GM12873 (cell line): ENCODE data around the gene FOXI1.

Experiments
- TF ChIP-seq, protein P1 (sequence below): IDR thresholded peaks from 2 replicates; pipeline ENCODE4 v1.5.1; 2012; ENCODE audit warnings: low read depth, mild to moderate bottlenecking, moderate library complexity, low read length, control low read depth; ENCODE audit not compliant: insufficient read depth; ENCODE audit errors: missing control alignments

FOXI1 gene

DNA sequence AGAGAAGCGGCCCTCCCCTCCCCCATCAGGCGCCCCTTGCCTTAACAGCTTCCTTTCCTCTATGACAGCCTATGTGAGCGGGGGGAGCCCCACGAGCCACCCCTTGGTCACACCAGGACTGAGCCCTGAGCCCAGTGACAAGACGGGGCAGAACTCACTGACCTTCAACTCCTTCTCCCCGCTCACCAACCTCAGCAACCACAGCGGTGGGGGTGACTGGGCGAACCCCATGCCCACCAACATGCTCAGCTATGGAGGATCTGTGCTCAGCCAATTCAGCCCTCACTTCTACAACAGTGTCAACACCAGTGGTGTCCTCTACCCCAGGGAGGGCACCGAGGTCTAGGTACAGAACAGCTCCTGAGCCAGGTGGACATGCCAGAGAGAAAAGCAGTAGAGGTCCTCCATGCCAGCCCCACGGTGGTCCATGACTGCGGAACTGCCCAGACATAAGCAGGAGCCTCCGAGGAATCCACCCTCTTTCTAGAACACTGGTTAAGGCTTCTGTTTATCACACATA lies 2.6 kb downstream of the FOXI1 start:
- TF ChIP-seq, protein P1, sequence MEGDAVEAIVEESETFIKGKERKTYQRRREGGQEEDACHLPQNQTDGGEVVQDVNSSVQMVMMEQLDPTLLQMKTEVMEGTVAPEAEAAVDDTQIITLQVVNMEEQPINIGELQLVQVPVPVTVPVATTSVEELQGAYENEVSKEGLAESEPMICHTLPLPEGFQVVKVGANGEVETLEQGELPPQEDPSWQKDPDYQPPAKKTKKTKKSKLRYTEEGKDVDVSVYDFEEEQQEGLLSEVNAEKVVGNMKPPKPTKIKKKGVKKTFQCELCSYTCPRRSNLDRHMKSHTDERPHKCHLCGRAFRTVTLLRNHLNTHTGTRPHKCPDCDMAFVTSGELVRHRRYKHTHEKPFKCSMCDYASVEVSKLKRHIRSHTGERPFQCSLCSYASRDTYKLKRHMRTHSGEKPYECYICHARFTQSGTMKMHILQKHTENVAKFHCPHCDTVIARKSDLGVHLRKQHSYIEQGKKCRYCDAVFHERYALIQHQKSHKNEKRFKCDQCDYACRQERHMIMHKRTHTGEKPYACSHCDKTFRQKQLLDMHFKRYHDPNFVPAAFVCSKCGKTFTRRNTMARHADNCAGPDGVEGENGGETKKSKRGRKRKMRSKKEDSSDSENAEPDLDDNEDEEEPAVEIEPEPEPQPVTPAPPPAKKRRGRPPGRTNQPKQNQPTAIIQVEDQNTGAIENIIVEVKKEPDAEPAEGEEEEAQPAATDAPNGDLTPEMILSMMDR: no peak

DNA sequence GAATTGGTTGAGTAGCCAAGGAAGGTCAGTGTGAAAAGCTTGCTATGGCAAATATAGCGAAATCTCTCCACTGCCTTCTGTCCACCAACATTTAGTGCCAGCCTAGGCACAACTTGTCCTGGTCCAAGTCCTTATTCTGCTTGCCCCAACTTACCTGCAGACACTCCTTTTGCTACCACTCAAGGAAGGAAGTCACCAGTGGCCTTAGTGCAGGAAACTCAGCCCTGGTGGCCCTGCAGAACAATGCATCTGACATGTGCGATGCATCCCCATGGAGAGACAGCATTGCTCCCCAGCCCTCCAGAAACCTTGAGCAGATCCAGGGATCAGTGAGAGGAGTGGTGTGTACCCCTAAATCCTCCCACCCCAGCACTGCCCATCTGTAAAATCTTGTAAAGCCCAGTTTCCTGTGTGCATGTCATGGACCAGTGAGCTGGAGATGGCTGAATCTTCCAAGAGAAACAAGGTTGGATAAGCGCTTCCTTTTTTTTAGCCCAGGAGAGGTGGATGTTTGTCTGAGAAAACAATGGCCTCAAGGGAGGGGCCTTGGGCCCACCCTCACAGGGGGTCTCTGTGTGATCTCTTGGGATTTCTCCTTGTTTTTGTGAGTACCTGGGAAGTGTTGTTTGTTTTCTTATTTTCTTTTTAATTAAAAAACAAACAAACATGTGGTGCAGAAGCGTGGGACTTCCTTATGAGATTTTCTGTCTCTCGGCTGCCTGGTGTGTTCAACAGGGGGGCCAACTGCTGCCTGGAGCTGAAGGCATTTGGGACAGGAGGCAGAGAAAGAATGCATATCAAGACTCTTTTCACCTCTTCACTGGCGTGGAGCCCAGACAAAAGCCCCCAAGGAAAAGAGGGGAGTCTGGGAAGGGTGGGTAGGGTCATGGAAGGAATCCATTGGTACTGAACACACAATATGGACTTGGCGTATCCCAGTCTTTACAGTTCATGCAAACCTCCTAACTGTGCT lies 3.6 kb downstream of the FOXI1 start:
- TF ChIP-seq, protein P1: no peak

DNA sequence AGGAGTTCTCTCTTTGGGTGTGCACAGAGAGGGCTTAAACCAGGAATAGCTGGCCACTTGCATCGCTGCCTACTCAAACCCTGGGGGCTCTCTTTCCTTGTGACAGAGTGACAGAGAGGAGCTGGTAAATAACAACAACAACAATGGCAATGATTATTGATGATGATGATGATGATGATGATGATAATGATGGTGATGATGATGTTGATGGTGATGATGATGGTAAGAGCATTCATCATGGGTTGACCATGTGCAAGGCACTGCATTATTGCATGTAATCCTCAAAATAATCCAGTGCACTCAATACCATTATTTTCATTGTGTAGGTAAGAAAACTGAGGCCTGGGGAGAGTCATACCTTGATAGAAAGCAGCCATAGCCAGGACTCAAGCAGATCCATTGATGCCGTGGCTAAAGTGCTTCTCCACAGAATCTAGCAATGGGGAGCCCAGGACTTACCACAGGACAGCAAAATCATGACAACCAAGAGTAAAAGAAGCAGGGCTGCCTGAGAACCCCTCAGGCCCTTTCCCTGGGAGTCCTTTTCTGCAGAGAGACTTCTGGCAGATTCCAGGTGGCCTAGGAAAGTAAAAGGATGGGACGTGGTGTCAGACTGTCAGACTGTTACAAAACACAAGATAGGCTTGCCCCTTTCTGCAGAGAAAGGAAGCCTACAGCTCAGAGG lies 4.8 kb downstream of the FOXI1 start:
- TF ChIP-seq, protein P1: no peak

DNA sequence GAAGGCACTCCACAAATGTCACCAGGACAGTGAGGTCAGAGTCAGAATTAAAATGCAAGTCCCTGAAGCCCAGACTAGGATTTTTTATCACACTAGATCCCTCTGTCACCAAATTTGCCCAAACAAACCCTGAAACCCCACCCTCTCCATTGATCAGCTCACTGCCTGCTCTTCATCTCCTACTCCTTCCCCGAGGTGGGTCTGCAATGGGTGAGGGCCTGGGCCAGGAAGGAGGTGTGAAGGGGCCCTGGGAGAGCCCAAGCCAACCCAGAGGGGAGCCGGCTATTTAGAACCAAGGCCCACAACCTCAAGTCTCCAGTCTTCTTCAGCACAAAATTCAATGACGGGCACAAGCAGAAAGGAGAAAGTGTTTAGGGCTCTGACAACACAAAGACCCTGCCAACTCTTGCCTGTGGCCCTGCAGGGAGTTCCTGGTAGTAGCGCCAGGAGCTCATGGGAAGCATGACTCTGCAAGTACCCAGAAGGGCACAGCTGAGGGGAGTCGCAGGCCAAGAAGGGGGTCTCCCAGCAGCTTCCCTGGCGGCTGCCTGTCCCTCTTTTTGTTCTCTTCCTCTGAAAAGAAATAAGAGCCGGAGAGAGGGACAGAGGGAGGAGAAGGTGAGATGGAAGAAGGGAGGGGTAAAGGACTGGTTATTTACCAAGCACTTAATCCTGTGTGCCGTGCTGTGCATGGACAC lies 5.5 kb downstream of the FOXI1 start:
- TF ChIP-seq, protein P1: no peak

DNA sequence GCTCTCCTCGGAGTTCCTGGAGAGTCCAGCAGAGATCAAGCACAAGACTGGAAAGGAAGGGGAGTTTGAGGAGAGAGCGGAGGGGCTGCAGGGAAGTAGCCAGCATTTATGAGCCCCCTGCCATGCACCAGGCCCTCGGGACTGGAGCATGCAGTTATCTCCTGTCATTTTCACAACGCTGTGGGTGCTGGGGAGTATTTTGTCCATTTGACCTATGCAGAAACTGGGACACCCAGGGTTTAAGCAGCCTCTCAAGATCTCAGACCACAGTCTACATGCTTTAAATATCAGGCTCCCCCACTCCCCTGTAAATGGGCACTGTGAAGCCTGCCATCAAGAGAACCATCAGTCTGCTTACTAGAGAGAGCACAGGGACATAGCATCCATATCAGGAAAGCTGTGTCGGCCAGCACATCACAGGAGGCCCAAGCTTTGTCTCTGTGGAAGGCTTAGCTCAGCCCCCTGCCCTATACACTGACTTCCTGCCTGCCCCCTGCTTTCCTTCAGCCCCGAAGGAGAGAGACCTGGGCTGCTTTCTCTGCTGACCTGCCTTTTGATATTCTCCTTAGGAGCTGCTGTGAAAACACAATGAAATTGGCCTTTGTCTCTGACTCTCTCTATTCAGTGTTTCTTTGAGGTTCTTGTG lies 7.3 kb downstream of the FOXI1 start:
- TF ChIP-seq, protein P1: no peak

DNA sequence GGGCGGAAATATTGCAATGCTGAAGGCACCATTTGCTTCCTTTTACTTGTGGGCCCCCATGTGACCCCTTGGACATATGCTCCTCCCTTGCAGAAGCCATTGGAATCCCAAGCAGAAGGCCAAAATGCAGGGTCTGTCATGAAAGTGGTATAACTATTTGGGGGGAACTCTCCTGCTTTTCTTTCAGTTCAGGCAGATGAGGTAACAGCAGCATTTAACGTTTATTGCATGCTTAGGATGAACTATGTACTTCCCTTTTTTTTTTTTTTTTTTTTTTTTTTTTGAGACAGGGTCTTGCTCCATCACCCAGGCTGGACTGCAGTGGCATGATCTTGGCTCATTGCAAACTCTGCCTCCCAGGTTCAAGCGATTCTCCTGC lies 7.8 kb downstream of the FOXI1 start:
- TF ChIP-seq, protein P1: no peak
